Measurements from ENCODE around the gene CCDC137.

The CCDC137 gene

GRCh38 chr17:81691196-81691595 lies 24.7 kb downstream of the CCDC137 start:
- Histone ChIP-seq H3K27ac (ENCODE audit: low read length) (no peak overlapping the region), H3F3A (ENCODE audit: insufficient read depth, low read length) (no peaks in the 10 kb centered on the region), H3K27me3 (replicated peaks; ENCODE audit: insufficient read depth, low read length) (no peaks in the 10 kb centered on the region), H3K79me2 (ENCODE audit: low read length) (peaks cover 51% of the 10 kb centered on the region), H3K9me2 (replicated peaks; ENCODE audit: insufficient read depth, low read length) (no peaks in the 10 kb centered on the region), H3K9me3 (replicated peaks; ENCODE audit: insufficient read depth, low read length) (no peaks in the 10 kb centered on the region), H4K20me1 (ENCODE audit: insufficient read depth, low read length) (no peaks in the 10 kb centered on the region), H3K36me3 (replicated peaks; ENCODE audit: insufficient read depth, low read length) (peaks cover 8% of the 10 kb centered on the region), H3K4me3 (ENCODE audit: low read length) (no peak overlapping the region), H3K9ac (ENCODE audit: low read length) (no peak overlapping the region), H3K4me1 (ENCODE audit: low read length) (no peaks in the 10 kb centered on the region), H3K4me2 (ENCODE audit: low read depth, low read length) (no peak overlapping the region), H2AFZ (ENCODE audit: low read length) (no peak overlapping the region)
- DNase-seq: no peak
- TF ChIP-seq CTCF (IDR thresholded peaks at IDR 0.05; ENCODE audit: low read length): no peak
- TF ChIP-seq EZH2 (optimal IDR thresholded peaks at IDR 0.05; ENCODE audit: low read depth, low read length): no peak
- TF ChIP-seq EZH2phosphoT487 (IDR thresholded peaks at IDR 0.05; ENCODE audit: low read length): no peak

- no peaks in the 10 kb centered on the region for H3K4me1 ChIP-seq (ENCODE audit: low read length)
- no peak overlapping the region for H2AFZ ChIP-seq (ENCODE audit: low read length)
- H3K36me3 ChIP-seq (replicated peaks; ENCODE audit: insufficient read depth, low read length): peaks cover 4% of the 10 kb centered on the region
- TF ChIP-seq EZH2phosphoT487 (IDR thresholded peaks at IDR 0.05; ENCODE audit: low read length): no peak
- no peaks in the 10 kb centered on the region for H3K27me3 ChIP-seq (replicated peaks; ENCODE audit: insufficient read depth, low read length)
- H3K4me2 ChIP-seq (ENCODE audit: low read depth, low read length): no peak overlapping the region
- H3F3A ChIP-seq (ENCODE audit: insufficient read depth, low read length): no peaks in the 10 kb centered on the region
- H3K9ac ChIP-seq (ENCODE audit: low read length): no peak overlapping the region
- DNase-seq: no peak
- H4K20me1 ChIP-seq (ENCODE audit: insufficient read depth, low read length): no peaks in the 10 kb centered on the region
- H3K9me3 ChIP-seq (replicated peaks; ENCODE audit: insufficient read depth, low read length): no peaks in the 10 kb centered on the region
- H3K4me3 ChIP-seq (ENCODE audit: low read length): no peak overlapping the region
- H3K9me2 ChIP-seq (replicated peaks; ENCODE audit: insufficient read depth, low read length): no peaks in the 10 kb centered on the region
- peaks cover 47% of the 10 kb centered on the region for H3K79me2 ChIP-seq (ENCODE audit: low read length)
- H3K27ac ChIP-seq (ENCODE audit: low read length): no peak overlapping the region
Observed at GRCh38 chr17:81691608-81692007, 25.1 kb downstream of the CCDC137 start.

- no peak overlapping the region for H3K27ac ChIP-seq (ENCODE audit: low read length)
- no peaks in the 10 kb centered on the region for H3K9me2 ChIP-seq (replicated peaks; ENCODE audit: insufficient read depth, low read length)
- H3K9ac ChIP-seq (ENCODE audit: low read length): no peak overlapping the region
- no peak overlapping the region for H3K4me2 ChIP-seq (ENCODE audit: low read depth, low read length)
- peaks cover 4% of the 10 kb centered on the region; the same call in 1 of the 2 replicates for H3K36me3 ChIP-seq (replicated peaks; ENCODE audit: insufficient read depth, low read length)
- no peaks in the 10 kb centered on the region for H3K27me3 ChIP-seq (replicated peaks; ENCODE audit: insufficient read depth, low read length)
- H3K4me3 ChIP-seq (ENCODE audit: low read length): no peak overlapping the region
- H3K9me3 ChIP-seq (replicated peaks; ENCODE audit: insufficient read depth, low read length): no peaks in the 10 kb centered on the region
- DNase-seq: no peak
- no peak overlapping the region for H2AFZ ChIP-seq (ENCODE audit: low read length)
- peaks cover 40% of the 10 kb centered on the region for H3K79me2 ChIP-seq (ENCODE audit: low read length)
- no peaks in the 10 kb centered on the region for H4K20me1 ChIP-seq (ENCODE audit: insufficient read depth, low read length)
- TF ChIP-seq CTCF (IDR thresholded peaks at IDR 0.05; ENCODE audit: low read length) (no peak), EZH2phosphoT487 (IDR thresholded peaks at IDR 0.05; ENCODE audit: low read length) (no peak), EZH2 (optimal IDR thresholded peaks at IDR 0.05; ENCODE audit: low read depth, low read length) (no peak)
- H3F3A ChIP-seq (ENCODE audit: insufficient read depth, low read length): no peaks in the 10 kb centered on the region
- no peaks in the 10 kb centered on the region for H3K4me1 ChIP-seq (ENCODE audit: low read length)
Observed at GRCh38 chr17:81693509-81694210, 27.1 kb downstream of the CCDC137 start.

- Histone ChIP-seq H3K9me2 (replicated peaks; ENCODE audit: insufficient read depth, low read length) (no peaks in the 10 kb centered on the region), H3K4me1 (ENCODE audit: low read length) (no peaks in the 10 kb centered on the region), H3K4me3 (ENCODE audit: low read length) (no peak overlapping the region), H3K9me3 (replicated peaks; ENCODE audit: insufficient read depth, low read length) (no peaks in the 10 kb centered on the region), H3K4me2 (ENCODE audit: low read depth, low read length) (no peak overlapping the region), H3F3A (ENCODE audit: insufficient read depth, low read length) (no peaks in the 10 kb centered on the region), H4K20me1 (ENCODE audit: insufficient read depth, low read length) (no peaks in the 10 kb centered on the region), H3K79me2 (ENCODE audit: low read length) (peaks cover 38% of the 10 kb centered on the region), H3K36me3 (replicated peaks; ENCODE audit: insufficient read depth, low read length) (peaks cover 4% of the 10 kb centered on the region; the same call in 1 of the 2 replicates), H3K9ac (ENCODE audit: low read length) (no peak overlapping the region), H3K27me3 (replicated peaks; ENCODE audit: insufficient read depth, low read length) (no peaks in the 10 kb centered on the region), H3K27ac (ENCODE audit: low read length) (no peak overlapping the region), H2AFZ (ENCODE audit: low read length) (no peak overlapping the region)
- DNase-seq: no peak
- no peak for TF ChIP-seq EZH2phosphoT487 (IDR thresholded peaks at IDR 0.05; ENCODE audit: low read length)
- no peak for TF ChIP-seq EZH2 (optimal IDR thresholded peaks at IDR 0.05; ENCODE audit: low read depth, low read length)
- TF ChIP-seq CTCF (IDR thresholded peaks at IDR 0.05; ENCODE audit: low read length): no peak
Observed at GRCh38 chr17:81694810-81695209, 28.3 kb downstream of the CCDC137 start.
